BE2C (cell line): ENCODE measurements around the gene RBM19.
"Not testable (repeated sequence)": the region's sequence is repeated elsewhere in the genome, so short reads cannot be mapped to it uniquely, and the experiment has no call there.

Source experiments
- DNase-seq: peaks from one replicate; pipeline ENCODE4 v3.0.0-alpha.2; 2020
- H3K27me3 ChIP-seq: fragments of 250-450 bp; sonication (Bioruptor Pico); 2 replicates; pipeline ENCODE4 v1.5.1; 2020; ENCODE audit warnings: mild to moderate bottlenecking
- H3K36me3 ChIP-seq: fragments of 250-450 bp; sonication (Bioruptor Pico); 2 replicates; pipeline ENCODE4 v1.5.1; 2020; ENCODE audit warnings: mild to moderate bottlenecking
- H3K4me1 ChIP-seq: fragments of 250-450 bp; sonication (Bioruptor Pico); 2 replicates; pipeline ENCODE4 v1.5.1; 2020
- H3K4me3 ChIP-seq: 2 replicates; pipeline ENCODE4 v1.5.1; 2011; ENCODE audit warnings: low read depth, low read length
- H3K9me3 ChIP-seq: fragments of 250-450 bp; sonication (Bioruptor Pico); 2 replicates; pipeline ENCODE4 v1.5.1; 2020
- CTCF ChIP-seq: IDR thresholded peaks from 2 replicates; pipeline ENCODE4 v1.5.1; 2012; ENCODE audit warnings: mild to moderate bottlenecking, low read depth, low read length

The RBM19 gene

GRCh38 chr12:113997365-113997764 is 31.2 kb upstream of the RBM19 start:
- TF ChIP-seq CTCF: no peak
- Histone ChIP-seq H3K9me3 (no peaks in the 10 kb centered on the region), H3K36me3 (no peaks in the 10 kb centered on the region), H3K4me1 (no peaks in the 10 kb centered on the region), H3K4me3 (no peak overlapping the region), H3K27me3 (peaks cover 29% of the 10 kb centered on the region)
- DNase-seq: no peak

GRCh38 chr12:113996026-113996425 is 29.9 kb upstream of the RBM19 start:
- Histone ChIP-seq H3K36me3 (no peaks in the 10 kb centered on the region), H3K4me1 (no peaks in the 10 kb centered on the region), H3K9me3 (no peaks in the 10 kb centered on the region), H3K4me3 (no peak overlapping the region), H3K27me3 (peaks cover 26% of the 10 kb centered on the region)
- TF ChIP-seq CTCF: no peak
- DNase-seq: no peak

GRCh38 chr12:113994051-113994450 is 27.9 kb upstream of the RBM19 start:
- no peak overlapping the region for H3K4me3 ChIP-seq
- H3K36me3 ChIP-seq: no peaks in the 10 kb centered on the region
- no peaks in the 10 kb centered on the region for H3K4me1 ChIP-seq
- no peak for DNase-seq
- H3K9me3 ChIP-seq: no peaks in the 10 kb centered on the region
- peaks cover 23% of the 10 kb centered on the region for H3K27me3 ChIP-seq
- TF ChIP-seq CTCF: no peak

GRCh38 chr12:113992751-113993150 is 26.6 kb upstream of the RBM19 start:
- not testable (repeated sequence) for DNase-seq, H3K9me3 ChIP-seq, H3K36me3 ChIP-seq, H3K4me1 ChIP-seq, H3K4me3 ChIP-seq
- H3K27me3 ChIP-seq: peaks cover 17% of the 10 kb centered on the region; the same call in 1 of the 2 replicates

GRCh38 chr12:113991224-113992044 is 25.3 kb upstream of the RBM19 start:
- no peaks in the 10 kb centered on the region for H3K4me1 ChIP-seq
- DNase-seq: no peak
- H3K27me3 ChIP-seq: peaks cover 17% of the 10 kb centered on the region; the same call in 1 of the 2 replicates
- TF ChIP-seq CTCF: no peak
- no peaks in the 10 kb centered on the region for H3K9me3 ChIP-seq
- no peaks in the 10 kb centered on the region for H3K36me3 ChIP-seq
- no peak overlapping the region for H3K4me3 ChIP-seq

GRCh38 chr12:113990250-113991223 is 24.4 kb upstream of the RBM19 start:
- H3K4me1 ChIP-seq: no peaks in the 10 kb centered on the region
- H3K4me3 ChIP-seq: no peak overlapping the region
- no peaks in the 10 kb centered on the region for H3K36me3 ChIP-seq
- DNase-seq: no peak
- no peak for TF ChIP-seq CTCF
- peaks cover 11% of the 10 kb centered on the region; the same call in 1 of the 2 replicates for H3K27me3 ChIP-seq
- no peaks in the 10 kb centered on the region for H3K9me3 ChIP-seq
